Liver (tissue), 9 donors: ENCODE results near the gene DPAGT1. TPM values are rescaled to one million over a fixed set of nuclear protein-coding genes. Genes with fewer than 3 reads are reported as not detected.

Experiments
- DNase-seq: peaks from one replicate; pipeline ENCODE4 v3.0.0-alpha.2; 2017; ENCODE audit warnings: low spot score
- H3K27ac ChIP-seq, 2 donors: one replicate each; pipeline ENCODE4 v1.7.0; 2013; ENCODE audit warnings: inconsistent platforms in 2 of 2, low read length in 2 of 2, control low read depth in 1 of 2, low read depth in 1 of 2, mild to moderate bottlenecking in 1 of 2
- H3K27me3 ChIP-seq, 4 donors: one replicate each; pipeline versions ENCODE4 v1.6.1 to v1.7.0; 2013; ENCODE audit warnings: low read length in 3 of 4, inconsistent platforms in 1 of 4, mild to moderate bottlenecking in 1 of 4, moderate library complexity in 1 of 4; ENCODE audit not compliant: control insufficient read depth in 4 of 4, insufficient read depth in 4 of 4
- H3K36me3 ChIP-seq, 4 donors: one replicate each; pipeline versions ENCODE4 v1.6.1 to v1.7.0; 2013; ENCODE audit warnings: low read length in 3 of 4, mild to moderate bottlenecking in 3 of 4, low read depth in 1 of 4, moderate library complexity in 1 of 4; ENCODE audit not compliant: control insufficient read depth in 4 of 4, insufficient read depth in 3 of 4
- H3K4me1 ChIP-seq, 4 donors: one replicate each; pipeline versions ENCODE4 v1.6.1 to v1.7.0; 2013; ENCODE audit warnings: low read length in 3 of 4, mild to moderate bottlenecking in 3 of 4, moderate library complexity in 1 of 4; ENCODE audit not compliant: control insufficient read depth in 4 of 4, insufficient read depth in 4 of 4
- H3K4me3 ChIP-seq, 3 donors: one replicate each; pipeline versions ENCODE4 v1.6.1 to v1.7.0; 2013; ENCODE audit warnings: low read length in 3 of 3, control low read depth in 1 of 3, low read depth in 1 of 3, mild to moderate bottlenecking in 1 of 3
- H3K9ac ChIP-seq, 2 donors: one replicate each; pipeline ENCODE4 v1.7.0; 2013; ENCODE audit warnings: low read length in 2 of 2, mild to moderate bottlenecking in 2 of 2, moderate library complexity in 2 of 2, control low read depth in 1 of 2, low read depth in 1 of 2
- H3K9me3 ChIP-seq, 4 donors: one replicate each; pipeline versions ENCODE4 v1.6.1 to v1.7.0; 2013; ENCODE audit warnings: low read length in 3 of 4; ENCODE audit not compliant: control insufficient read depth in 4 of 4
- EGR1 ChIP-seq, 2 donors: IDR thresholded peaks; 2 replicates each; pipeline ENCODE4 v1.6.1; 2016 to 2018; ENCODE audit warnings: antibody characterized with exemption in 2 of 2, low read depth in 2 of 2
- FOXA1 ChIP-seq: IDR thresholded peaks from 2 replicates; pipeline ENCODE4 v1.6.1; 2016; ENCODE audit warnings: antibody characterized with exemption
- FOXA2 ChIP-seq: IDR thresholded peaks from 2 replicates; pipeline ENCODE4 v1.6.1; 2016; ENCODE audit warnings: antibody characterized with exemption
- GABPA ChIP-seq, 2 donors: IDR thresholded peaks in 1 of 2; conservative IDR thresholded peaks in 1 of 2; 2 replicates each; pipeline ENCODE4 v1.6.1; 2016; ENCODE audit warnings: antibody characterized with exemption in 2 of 2, mild to moderate bottlenecking in 1 of 2, moderate library complexity in 1 of 2
- HNF4A ChIP-seq, 2 donors: conservative IDR thresholded peaks; 2 replicates each; pipeline ENCODE4 v1.6.1; 2016; ENCODE audit warnings: antibody characterized with exemption in 2 of 2, mild to moderate bottlenecking in 2 of 2
- HNF4G ChIP-seq: IDR thresholded peaks from 2 replicates; pipeline ENCODE4 v1.6.1; 2016; ENCODE audit warnings: antibody characterized with exemption
- JUND ChIP-seq, 2 donors: IDR thresholded peaks; 2 replicates each; pipeline ENCODE4 v1.6.1; 2016; ENCODE audit warnings: antibody characterized with exemption in 2 of 2
- NR2F2 ChIP-seq: IDR thresholded peaks from 2 replicates; pipeline ENCODE4 v1.6.1; 2016; ENCODE audit warnings: antibody characterized with exemption
- RAD21 ChIP-seq, 2 donors: IDR thresholded peaks; 2 replicates each; pipeline ENCODE4 v1.6.1; 2016; ENCODE audit warnings: antibody characterized with exemption in 2 of 2, mild to moderate bottlenecking in 2 of 2
- RXRA ChIP-seq, 2 donors: IDR thresholded peaks; 2 replicates each; pipeline ENCODE4 v1.6.1; 2017 to 2018; ENCODE audit warnings: antibody characterized with exemption in 2 of 2, mild to moderate bottlenecking in 1 of 2
- SP1 ChIP-seq: IDR thresholded peaks from 2 replicates; pipeline ENCODE4 v1.6.1; 2018; ENCODE audit warnings: antibody characterized with exemption, mild to moderate bottlenecking
- TAF1 ChIP-seq: conservative IDR thresholded peaks from 2 replicates; pipeline ENCODE4 v1.6.1; 2016; ENCODE audit warnings: antibody characterized with exemption, mild to moderate bottlenecking
- YY1 ChIP-seq: IDR thresholded peaks from 2 replicates; pipeline ENCODE4 v1.6.1; 2016; ENCODE audit warnings: antibody characterized with exemption, mild to moderate bottlenecking
- WGBS: extraction: QIAGEN DNeasy Blood & Tissue Kit; methylation state at CpG from one replicate; pipeline ENCODE4 v1.1.7; 2013; 5-methylcytosine and 5-hydroxymethylcytosine counted together
- polyA plus RNA-seq, 2 donors: library from polyadenylated mRNA; stranded (reverse) in 1 of 2; unstranded in 1 of 2; fragments of 200-250 nt in 1 of 2; fragments of >200 nt in 1 of 2; fragmentation: Nextera tagmentation in 1 of 2; extraction: Ambion mirVana in 1 of 2; gene quantifications; one replicate each; pipeline versions ENCODE4 v1.2.1 to v1.2.3, GENCODE V29; 2013 to 2015
- total RNA-seq, 2 donors: library from RNA; depleted of rRNA; stranded (reverse); fragments of >200 nt; gene quantifications; one replicate each; pipeline ENCODE4 v1.2.3, GENCODE V29; 2014
- TF ChIP-seq, protein P1 (sequence below): IDR thresholded peaks from 2 replicates; pipeline ENCODE4 v1.6.1; 2016; ENCODE audit warnings: antibody characterized with exemption
- TF ChIP-seq, protein P2 (sequence below): IDR thresholded peaks from 2 replicates; pipeline ENCODE4 v1.6.1; 2016; ENCODE audit warnings: antibody characterized with exemption
- TF ChIP-seq, protein P3 (sequence below): IDR thresholded peaks from 2 replicates; pipeline ENCODE4 v1.6.1; 2016; ENCODE audit warnings: antibody characterized with exemption, mild to moderate bottlenecking
- TF ChIP-seq, protein P4 (sequence below): fragments of 150-350 bp; IDR thresholded peaks from 2 replicates; pipeline ENCODE4 v1.5.1; 2017; ENCODE audit warnings: improper control_type of control experiment, low read depth, low read length; ENCODE audit not compliant: missing input control
- TF ChIP-seq, protein P5 (sequence below): IDR thresholded peaks from 2 replicates; pipeline ENCODE4 v1.6.1; 2016; ENCODE audit warnings: antibody characterized with exemption
- donor health status: healthy.
- donor health status: healthy.
- donor health status: healthy.
- donor health status: healthy.
- donor health status: healthy.

The DPAGT1 gene
- total and polyA plus RNA-seq, 4 donors = 12.8 to 48.0 (median 37.4) TPM

DNA sequence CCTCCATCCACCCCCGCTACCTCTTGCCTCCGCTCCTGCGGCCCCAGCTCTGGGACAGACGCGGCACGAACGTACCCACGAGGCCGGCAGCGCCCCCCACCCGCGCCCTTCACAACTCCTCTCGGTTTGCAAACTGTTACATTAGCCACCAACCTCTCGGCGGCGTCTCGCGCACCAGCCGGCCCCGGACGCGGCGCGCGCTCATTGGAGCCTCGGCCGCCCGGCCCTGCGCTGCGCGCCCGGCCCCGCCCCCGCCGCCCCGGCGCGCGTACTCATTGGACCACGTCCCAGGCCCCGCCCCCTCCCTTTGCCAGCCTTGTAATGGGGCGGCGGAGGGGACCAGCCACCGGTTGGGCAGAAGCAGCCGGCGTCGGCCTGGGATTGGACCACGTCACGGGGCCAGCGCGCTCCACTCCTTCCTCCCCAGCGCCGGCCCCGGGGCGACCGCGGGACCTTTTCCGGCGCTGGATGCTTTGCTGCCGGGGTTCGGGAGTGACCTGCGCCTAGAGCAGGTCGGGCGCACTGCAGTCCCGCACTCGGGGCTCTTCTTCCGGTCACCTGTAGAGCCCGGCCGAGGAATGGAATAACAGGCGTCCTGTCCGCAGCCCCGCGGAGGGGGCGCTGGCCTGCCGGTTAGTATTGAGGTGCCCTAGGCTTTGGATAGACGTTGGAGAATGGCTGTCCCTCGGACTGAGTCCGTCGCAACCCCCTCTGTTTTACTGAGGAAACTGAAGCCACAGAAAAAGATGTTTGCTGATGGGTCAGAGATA is 44.5 kb downstream of the DPAGT1 start, which contains the start of gene HYOU1:
Gene HYOU1, minus strand, starts transcription at position 206 of the 770 bp plus-strand sequence. CDS start 1,045 bp downstream, outside the sequence.
- Histone ChIP-seq H3K36me3 (peaks cover 17 to 30% (median 25%) of the 10 kb centered on the region in 4 donors), H3K9me3 (no peaks in the 10 kb centered on the region), H3K27ac (peak within 1 kb of the TSS; percentile 81 to 86), H3K4me3 (peak within 1 kb of the TSS; percentile 88 to 94 (median 90)), H3K27me3 (no peaks in the 10 kb centered on the region), H3K9ac (peak within 1 kb of the TSS; percentile 75), H3K4me1 (peaks cover 0 to 23% (median 16%) of the 10 kb centered on the region in 4 donors)
- TF ChIP-seq YY1 (peak; percentile 82), JUND (IDR thresholded peaks at IDR 0.05) (no peak), NR2F2 (peak; percentile 21), RAD21 (IDR thresholded peaks at IDR 0.05) (peak in 1 of 2 donors; percentile 53), RXRA (IDR thresholded peaks at IDR 0.05) (peak; percentile 64 to 77), FOXA2 (no peak), FOXA1 (no peak), HNF4A (conservative IDR thresholded peaks at IDR 0.05) (peak in 1 of 2 donors; percentile 14), GABPA (IDR thresholded peaks at IDR 0.05 in 1 of 2, conservative IDR thresholded peaks at IDR 0.05 in 1 of 2) (peak in 1 of 2 donors; percentile 87), TAF1 (peak; percentile 68), EGR1 (IDR thresholded peaks at IDR 0.05; ENCODE audit: low read depth in 2 of 2) (peak in 1 of 2 donors; percentile 28), SP1 (peak; percentile 82), HNF4G (no peak)
- TF ChIP-seq, protein P1, sequence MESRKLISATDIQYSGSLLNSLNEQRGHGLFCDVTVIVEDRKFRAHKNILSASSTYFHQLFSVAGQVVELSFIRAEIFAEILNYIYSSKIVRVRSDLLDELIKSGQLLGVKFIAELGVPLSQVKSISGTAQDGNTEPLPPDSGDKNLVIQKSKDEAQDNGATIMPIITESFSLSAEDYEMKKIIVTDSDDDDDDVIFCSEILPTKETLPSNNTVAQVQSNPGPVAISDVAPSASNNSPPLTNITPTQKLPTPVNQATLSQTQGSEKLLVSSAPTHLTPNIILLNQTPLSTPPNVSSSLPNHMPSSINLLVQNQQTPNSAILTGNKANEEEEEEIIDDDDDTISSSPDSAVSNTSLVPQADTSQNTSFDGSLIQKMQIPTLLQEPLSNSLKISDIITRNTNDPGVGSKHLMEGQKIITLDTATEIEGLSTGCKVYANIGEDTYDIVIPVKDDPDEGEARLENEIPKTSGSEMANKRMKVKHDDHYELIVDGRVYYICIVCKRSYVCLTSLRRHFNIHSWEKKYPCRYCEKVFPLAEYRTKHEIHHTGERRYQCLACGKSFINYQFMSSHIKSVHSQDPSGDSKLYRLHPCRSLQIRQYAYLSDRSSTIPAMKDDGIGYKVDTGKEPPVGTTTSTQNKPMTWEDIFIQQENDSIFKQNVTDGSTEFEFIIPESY = no peak
- TF ChIP-seq, protein P2, sequence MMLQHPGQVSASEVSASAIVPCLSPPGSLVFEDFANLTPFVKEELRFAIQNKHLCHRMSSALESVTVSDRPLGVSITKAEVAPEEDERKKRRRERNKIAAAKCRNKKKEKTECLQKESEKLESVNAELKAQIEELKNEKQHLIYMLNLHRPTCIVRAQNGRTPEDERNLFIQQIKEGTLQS = no peak
- TF ChIP-seq, protein P3, sequence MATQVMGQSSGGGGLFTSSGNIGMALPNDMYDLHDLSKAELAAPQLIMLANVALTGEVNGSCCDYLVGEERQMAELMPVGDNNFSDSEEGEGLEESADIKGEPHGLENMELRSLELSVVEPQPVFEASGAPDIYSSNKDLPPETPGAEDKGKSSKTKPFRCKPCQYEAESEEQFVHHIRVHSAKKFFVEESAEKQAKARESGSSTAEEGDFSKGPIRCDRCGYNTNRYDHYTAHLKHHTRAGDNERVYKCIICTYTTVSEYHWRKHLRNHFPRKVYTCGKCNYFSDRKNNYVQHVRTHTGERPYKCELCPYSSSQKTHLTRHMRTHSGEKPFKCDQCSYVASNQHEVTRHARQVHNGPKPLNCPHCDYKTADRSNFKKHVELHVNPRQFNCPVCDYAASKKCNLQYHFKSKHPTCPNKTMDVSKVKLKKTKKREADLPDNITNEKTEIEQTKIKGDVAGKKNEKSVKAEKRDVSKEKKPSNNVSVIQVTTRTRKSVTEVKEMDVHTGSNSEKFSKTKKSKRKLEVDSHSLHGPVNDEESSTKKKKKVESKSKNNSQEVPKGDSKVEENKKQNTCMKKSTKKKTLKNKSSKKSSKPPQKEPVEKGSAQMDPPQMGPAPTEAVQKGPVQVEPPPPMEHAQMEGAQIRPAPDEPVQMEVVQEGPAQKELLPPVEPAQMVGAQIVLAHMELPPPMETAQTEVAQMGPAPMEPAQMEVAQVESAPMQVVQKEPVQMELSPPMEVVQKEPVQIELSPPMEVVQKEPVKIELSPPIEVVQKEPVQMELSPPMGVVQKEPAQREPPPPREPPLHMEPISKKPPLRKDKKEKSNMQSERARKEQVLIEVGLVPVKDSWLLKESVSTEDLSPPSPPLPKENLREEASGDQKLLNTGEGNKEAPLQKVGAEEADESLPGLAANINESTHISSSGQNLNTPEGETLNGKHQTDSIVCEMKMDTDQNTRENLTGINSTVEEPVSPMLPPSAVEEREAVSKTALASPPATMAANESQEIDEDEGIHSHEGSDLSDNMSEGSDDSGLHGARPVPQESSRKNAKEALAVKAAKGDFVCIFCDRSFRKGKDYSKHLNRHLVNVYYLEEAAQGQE = peak; percentile 70
- TF ChIP-seq, protein P4, sequence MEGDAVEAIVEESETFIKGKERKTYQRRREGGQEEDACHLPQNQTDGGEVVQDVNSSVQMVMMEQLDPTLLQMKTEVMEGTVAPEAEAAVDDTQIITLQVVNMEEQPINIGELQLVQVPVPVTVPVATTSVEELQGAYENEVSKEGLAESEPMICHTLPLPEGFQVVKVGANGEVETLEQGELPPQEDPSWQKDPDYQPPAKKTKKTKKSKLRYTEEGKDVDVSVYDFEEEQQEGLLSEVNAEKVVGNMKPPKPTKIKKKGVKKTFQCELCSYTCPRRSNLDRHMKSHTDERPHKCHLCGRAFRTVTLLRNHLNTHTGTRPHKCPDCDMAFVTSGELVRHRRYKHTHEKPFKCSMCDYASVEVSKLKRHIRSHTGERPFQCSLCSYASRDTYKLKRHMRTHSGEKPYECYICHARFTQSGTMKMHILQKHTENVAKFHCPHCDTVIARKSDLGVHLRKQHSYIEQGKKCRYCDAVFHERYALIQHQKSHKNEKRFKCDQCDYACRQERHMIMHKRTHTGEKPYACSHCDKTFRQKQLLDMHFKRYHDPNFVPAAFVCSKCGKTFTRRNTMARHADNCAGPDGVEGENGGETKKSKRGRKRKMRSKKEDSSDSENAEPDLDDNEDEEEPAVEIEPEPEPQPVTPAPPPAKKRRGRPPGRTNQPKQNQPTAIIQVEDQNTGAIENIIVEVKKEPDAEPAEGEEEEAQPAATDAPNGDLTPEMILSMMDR = peak; percentile 2
- TF ChIP-seq, protein P5, sequence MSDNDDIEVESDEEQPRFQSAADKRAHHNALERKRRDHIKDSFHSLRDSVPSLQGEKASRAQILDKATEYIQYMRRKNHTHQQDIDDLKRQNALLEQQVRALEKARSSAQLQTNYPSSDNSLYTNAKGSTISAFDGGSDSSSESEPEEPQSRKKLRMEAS = no peak
- under 1% methylated on average over 79 of the region's 79 CpGs for WGBS
- peak; percentile 99 for DNase-seq
